Activated naive CD4-positive, alpha-beta T cell treated with anti-CD3 and anti-CD28 coated beads, Interleukin-2, amount 50 U/mL, for 24 hours (primary cell): ENCODE measurements around the gene RGS7.

ENCODE experiments used
- H3K27ac Mint-ChIP-seq: one replicate; pipeline ENCODE4 v1.8.0; 2021; ENCODE audit warnings: mild to moderate bottlenecking, mixed read lengths
- H3K27me3 Mint-ChIP-seq: one replicate; pipeline ENCODE4 v1.8.0; 2021; ENCODE audit warnings: mixed read lengths
- H3K36me3 Mint-ChIP-seq: one replicate; pipeline ENCODE4 v1.8.0; 2021; ENCODE audit warnings: mixed read lengths
- H3K4me1 Mint-ChIP-seq: one replicate; pipeline ENCODE4 v1.8.0; 2021; ENCODE audit warnings: mixed read lengths
- H3K4me3 Mint-ChIP-seq: one replicate; pipeline ENCODE4 v1.8.0; 2021; ENCODE audit warnings: mild to moderate bottlenecking, mixed read lengths
- H3K9me3 Mint-ChIP-seq: one replicate; pipeline ENCODE4 v1.8.0; 2021; ENCODE audit warnings: mixed read lengths

The RGS7 gene

DNA sequence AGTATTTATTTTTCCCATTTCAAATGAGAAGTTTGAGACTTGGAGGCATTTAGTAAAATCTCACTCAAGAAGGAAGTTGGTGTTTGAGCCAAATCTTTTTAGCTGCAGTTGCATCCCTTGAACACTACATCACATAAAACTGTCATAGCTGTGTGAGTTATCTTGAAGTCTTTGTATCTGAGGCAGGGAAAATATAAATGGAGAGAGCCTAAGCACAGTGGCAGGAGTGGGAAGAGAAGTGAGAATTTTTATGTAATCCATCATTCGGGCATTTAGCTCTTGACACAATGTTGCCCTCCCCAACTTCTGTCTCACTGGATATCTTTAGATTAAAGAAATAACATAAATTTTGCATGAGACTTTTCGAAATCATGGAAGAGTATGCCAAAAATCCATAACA lies 509.7 kb downstream of the RGS7 start:
- Mint-ChIP-seq H3K9me3 (peaks cover 7% of the 10 kb centered on the region), H3K27me3 (no peaks in the 10 kb centered on the region), H3K27ac (no peak overlapping the region), H3K36me3 (no peaks in the 10 kb centered on the region), H3K4me1 (no peaks in the 10 kb centered on the region), H3K4me3 (no peak overlapping the region)

DNA sequence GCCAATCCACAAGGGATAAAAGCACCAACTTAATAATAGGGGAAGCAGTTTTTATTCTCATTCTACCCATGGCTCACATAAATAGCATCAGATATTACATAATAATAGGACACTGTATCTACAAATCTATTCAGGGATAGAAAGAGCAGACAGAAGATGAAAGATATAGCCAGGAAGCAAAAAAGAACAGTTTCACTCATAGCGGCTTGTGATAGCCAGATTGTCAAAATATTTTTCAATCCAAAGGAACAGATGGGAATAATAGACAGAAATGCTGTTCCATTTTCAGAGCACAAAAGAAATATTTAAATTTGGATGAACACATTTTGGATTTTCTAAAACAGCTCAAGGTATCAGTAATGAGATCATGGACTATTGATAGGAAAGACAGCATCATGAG lies 512.5 kb downstream of the RGS7 start:
- Mint-ChIP-seq H3K4me3 (no peak overlapping the region), H3K27ac (no peak overlapping the region), H3K36me3 (no peaks in the 10 kb centered on the region), H3K27me3 (no peaks in the 10 kb centered on the region), H3K9me3 (no peaks in the 10 kb centered on the region), H3K4me1 (no peaks in the 10 kb centered on the region)

DNA sequence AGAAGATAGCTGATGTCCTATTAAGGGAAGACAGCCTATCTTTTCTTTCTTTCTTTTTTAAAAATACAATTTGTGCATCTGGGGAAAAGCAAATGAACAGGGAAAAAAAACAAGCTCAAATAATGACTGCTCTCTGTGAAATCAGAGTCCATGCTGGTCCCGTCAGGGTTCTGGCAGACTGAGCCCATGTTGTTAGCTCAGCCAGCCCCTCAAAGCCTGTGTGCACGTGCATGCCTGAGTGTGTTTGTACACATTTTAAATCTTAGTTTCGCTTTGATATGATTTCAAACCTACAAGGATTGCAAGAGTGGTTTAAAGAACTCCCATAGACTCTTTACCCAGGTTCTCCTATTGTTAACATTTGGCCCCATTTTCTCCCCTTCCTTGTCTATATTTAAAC lies 513.2 kb downstream of the RGS7 start:
- H3K27me3 Mint-ChIP-seq, result no peaks in the 10 kb centered on the region
- no peak overlapping the region for H3K27ac Mint-ChIP-seq
- no peaks in the 10 kb centered on the region for H3K4me1 Mint-ChIP-seq

DNA sequence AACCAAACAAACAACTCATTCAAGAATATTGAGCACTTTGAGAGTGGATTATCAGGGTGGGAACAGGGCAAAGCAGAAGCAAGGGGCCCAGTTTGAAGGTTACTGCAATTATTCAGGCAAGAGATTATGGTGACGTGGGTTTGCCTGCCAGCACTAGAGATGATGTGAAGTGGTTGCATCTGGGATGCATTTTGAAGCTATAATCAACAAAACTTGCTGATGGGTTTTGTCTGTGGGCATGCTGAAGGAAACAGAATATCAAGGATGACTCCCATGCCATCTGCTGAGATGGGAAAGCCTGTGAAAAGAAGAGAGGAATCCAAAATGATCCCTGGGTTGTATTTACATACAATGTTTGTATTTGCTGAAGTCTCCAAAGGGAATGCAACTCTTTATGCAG lies 520.7 kb downstream of the RGS7 start:
- H3K4me3 Mint-ChIP-seq, result no peak overlapping the region
- no peaks in the 10 kb centered on the region for H3K4me1 Mint-ChIP-seq
- no peaks in the 10 kb centered on the region for H3K9me3 Mint-ChIP-seq
- H3K36me3 Mint-ChIP-seq, result no peaks in the 10 kb centered on the region
- H3K27me3 Mint-ChIP-seq, result no peaks in the 10 kb centered on the region
- no peak overlapping the region for H3K27ac Mint-ChIP-seq

More for the DNA sequence above, 513.2 kb downstream of the RGS7 start:
- H3K9me3 Mint-ChIP-seq, result no peaks in the 10 kb centered on the region
- H3K36me3 Mint-ChIP-seq, result no peaks in the 10 kb centered on the region
- H3K4me3 Mint-ChIP-seq, result no peak overlapping the region

DNA sequence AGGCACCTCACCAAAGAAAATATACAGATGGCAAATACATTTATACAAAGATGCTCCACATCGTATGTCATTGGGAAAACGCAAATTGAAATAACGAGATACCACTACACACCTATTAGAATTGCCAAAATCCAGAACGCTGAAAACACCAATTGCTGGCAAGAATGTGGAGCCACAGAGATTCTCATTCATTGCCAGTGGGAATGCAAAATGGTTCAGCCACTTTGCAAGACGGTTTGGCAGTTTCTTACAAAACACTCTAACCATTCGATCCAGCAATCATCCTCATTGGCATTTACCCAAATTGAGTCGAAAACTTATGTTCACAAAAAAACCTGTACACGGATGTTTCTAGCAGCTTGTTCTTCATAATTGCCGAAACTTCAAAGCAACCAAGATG lies 521.7 kb downstream of the RGS7 start:
- Mint-ChIP-seq H3K27ac (no peak overlapping the region), H3K4me3 (no peak overlapping the region), H3K27me3 (no peaks in the 10 kb centered on the region), H3K9me3 (no peaks in the 10 kb centered on the region), H3K36me3 (no peaks in the 10 kb centered on the region), H3K4me1 (no peaks in the 10 kb centered on the region)

DNA sequence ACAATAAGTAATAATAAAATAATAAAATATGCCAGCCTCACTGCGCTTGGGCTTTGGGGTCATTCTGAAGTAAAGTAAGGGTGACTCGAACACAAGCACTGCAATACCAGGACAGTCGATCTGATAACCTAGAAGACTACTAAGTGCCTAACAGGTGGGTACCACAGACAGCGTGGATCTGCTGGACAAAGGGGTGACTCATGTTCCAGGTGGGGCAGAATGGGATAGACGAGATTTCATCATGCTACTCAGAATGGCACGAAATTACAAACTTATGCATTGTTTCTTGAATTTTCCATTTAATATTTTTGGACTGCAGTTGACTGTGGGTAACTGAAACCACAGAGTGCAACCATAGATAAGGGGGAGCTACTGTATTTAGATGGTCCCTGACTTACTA lies 523.9 kb downstream of the RGS7 start:
- H3K4me3 Mint-ChIP-seq, result no peak overlapping the region
- H3K4me1 Mint-ChIP-seq, result no peaks in the 10 kb centered on the region
- H3K27me3 Mint-ChIP-seq, result no peaks in the 10 kb centered on the region
- no peak overlapping the region for H3K27ac Mint-ChIP-seq
- no peaks in the 10 kb centered on the region for H3K36me3 Mint-ChIP-seq
- H3K9me3 Mint-ChIP-seq, result no peaks in the 10 kb centered on the region

DNA sequence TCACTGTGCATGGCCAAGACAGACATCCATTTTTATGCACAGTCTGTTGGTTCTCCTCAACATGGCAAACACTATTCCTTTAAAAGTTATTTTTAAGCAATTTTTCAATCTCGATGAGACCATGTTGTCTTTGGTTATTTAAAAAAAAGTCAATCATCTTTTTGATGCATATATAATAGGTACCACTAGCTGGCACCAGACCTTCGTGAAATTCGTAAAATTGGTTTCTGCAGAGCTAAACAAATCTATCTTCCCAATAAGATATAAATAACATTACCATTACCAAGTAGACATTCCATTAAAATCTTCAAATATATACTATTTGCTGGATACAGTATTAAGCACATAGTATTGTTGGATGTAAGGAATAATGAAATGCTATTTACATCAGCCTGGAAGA lies 525.1 kb downstream of the RGS7 start:
- Mint-ChIP-seq H3K27ac (no peak overlapping the region), H3K4me3 (no peak overlapping the region), H3K36me3 (no peaks in the 10 kb centered on the region), H3K27me3 (no peaks in the 10 kb centered on the region), H3K9me3 (no peaks in the 10 kb centered on the region), H3K4me1 (no peaks in the 10 kb centered on the region)

DNA sequence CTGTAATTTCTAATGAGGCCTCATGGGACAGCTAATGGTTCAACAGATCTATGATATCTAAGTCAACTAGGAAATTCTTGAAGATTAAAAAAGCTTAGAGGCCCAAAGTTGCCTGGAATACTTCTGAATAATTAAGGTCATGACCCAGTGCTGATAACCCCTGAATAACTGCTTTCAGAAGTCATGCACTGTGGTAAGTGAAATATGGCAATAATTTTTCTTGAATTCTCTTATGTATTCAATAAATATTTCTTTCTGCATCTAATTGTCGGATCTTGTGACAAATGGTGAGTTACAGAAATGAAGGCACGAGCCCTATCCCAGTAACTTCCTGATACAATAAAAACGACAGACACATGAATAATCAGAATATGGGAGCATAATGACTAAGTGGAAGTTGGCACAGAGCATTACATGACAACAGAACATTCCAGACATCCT lies 525.8 kb downstream of the RGS7 start:
- Mint-ChIP-seq H3K36me3 (no peaks in the 10 kb centered on the region), H3K4me1 (no peaks in the 10 kb centered on the region), H3K9me3 (no peaks in the 10 kb centered on the region), H3K27me3 (no peaks in the 10 kb centered on the region), H3K27ac (no peak overlapping the region), H3K4me3 (no peak overlapping the region)

DNA sequence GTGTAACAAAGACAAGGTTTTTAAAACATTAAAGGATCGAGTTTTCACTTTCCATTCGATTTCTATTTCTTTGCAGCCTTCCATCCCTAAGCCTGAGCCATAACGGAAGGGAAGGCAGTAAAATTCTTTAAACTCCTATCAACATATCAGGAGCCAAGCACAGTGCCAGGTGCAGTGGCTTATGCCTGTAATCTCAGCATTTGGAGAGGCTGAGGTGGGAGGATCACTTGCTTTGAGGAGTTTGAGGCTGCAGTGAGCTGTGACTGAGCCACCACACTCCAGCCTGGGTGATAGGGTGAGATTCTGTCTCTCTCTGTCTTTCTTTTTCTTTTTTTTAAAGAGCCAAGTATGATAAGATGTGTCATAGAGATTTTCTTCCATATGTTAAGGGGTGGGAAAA lies 527.5 kb downstream of the RGS7 start:
- Mint-ChIP-seq H3K27ac (no peak overlapping the region), H3K9me3 (no peaks in the 10 kb centered on the region), H3K4me3 (no peak overlapping the region), H3K36me3 (no peaks in the 10 kb centered on the region), H3K4me1 (no peaks in the 10 kb centered on the region), H3K27me3 (no peaks in the 10 kb centered on the region)

DNA sequence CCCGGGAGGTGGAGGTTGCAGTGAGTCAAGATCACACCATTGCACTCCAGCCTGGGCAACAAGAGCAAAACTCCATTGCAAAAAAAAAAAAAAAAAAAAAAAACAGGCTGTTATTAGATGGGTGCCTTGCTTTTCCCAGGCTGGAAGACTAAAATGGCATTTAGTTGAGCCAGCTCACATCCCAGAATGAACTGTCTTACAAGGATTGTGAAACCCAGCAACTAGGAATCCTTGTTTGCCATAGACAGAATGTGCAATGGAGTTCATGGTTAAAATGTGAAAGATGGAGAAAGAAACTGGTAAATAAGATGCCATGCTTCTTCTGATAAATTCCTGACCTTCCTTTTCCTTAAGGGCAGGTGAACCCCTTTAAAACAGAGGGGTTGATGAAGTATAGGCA lies 529.2 kb downstream of the RGS7 start:
- no peak overlapping the region for H3K27ac Mint-ChIP-seq
- no peak overlapping the region for H3K4me3 Mint-ChIP-seq
- no peaks in the 10 kb centered on the region for H3K4me1 Mint-ChIP-seq
- peaks cover 2% of the 10 kb centered on the region for H3K27me3 Mint-ChIP-seq
- no peaks in the 10 kb centered on the region for H3K9me3 Mint-ChIP-seq
- no peaks in the 10 kb centered on the region for H3K36me3 Mint-ChIP-seq

DNA sequence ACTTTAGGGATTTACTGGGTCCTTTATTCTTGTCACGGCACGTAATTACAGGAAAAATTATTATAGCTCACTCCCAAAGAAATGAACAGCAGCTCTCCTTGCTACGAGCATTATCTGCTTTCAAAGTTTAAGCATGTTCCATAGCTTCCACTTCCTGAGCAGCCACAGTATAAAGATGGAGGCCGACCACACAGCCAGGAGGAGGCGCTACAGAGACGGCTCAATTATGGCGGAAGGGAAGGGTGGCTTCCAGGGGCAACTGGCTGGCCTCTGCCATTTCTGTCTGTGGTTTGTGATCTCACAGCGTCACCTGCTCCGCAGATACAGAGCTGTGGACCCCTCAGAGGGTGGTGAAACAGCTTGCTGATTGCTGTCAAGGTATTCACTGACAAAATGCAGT lies 532.8 kb downstream of the RGS7 start:
- Mint-ChIP-seq H3K27me3 (peaks cover 2% of the 10 kb centered on the region), H3K36me3 (no peaks in the 10 kb centered on the region), H3K4me1 (no peaks in the 10 kb centered on the region), H3K4me3 (no peak overlapping the region), H3K27ac (no peak overlapping the region), H3K9me3 (no peaks in the 10 kb centered on the region)

DNA sequence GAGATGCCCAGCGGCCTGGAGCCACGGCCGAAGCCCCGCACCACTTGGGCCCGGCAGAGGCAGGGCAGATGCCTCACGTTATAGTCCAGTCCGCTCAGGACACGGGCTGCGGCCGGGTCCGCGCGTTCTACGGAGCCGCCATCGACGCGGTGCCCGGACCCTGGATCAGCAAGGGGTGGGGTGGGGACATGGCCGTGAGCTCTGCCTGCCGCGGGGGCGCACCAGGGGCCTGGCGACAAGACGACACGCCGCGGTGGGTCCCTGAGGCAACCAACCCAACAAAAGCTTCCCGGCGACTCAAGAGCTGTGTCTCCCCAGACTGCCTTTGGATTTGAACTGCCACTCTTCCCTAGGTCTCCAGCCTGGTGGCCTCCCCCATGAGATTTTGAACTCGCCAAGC lies 533.6 kb downstream of the RGS7 start:
- H3K27ac Mint-ChIP-seq, result no peak overlapping the region
- no peaks in the 10 kb centered on the region for H3K9me3 Mint-ChIP-seq
- no peaks in the 10 kb centered on the region for H3K4me1 Mint-ChIP-seq
- H3K4me3 Mint-ChIP-seq, result no peak overlapping the region
- peaks cover 2% of the 10 kb centered on the region for H3K27me3 Mint-ChIP-seq
- no peaks in the 10 kb centered on the region for H3K36me3 Mint-ChIP-seq

DNA sequence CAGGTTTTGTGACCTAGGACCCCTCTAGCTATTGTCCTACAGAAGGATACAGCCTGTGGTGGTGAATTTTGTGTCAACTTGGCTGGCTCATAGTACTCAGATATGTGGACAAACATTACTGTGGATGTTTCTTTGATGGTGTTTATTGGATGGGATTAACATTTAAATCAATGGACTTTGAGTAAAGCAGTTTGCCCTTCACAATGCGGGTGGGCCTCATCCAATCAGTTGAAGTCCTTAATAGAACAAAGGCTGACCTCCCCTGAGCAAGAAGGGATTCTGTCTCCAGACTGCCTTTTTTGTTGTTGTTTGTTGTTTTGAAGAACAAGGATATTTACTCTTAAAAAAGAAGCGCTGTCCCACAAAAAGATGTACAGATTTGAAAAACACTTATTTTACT lies 535.1 kb downstream of the RGS7 start:
- H3K4me3 Mint-ChIP-seq, result no peak overlapping the region
- no peaks in the 10 kb centered on the region for H3K9me3 Mint-ChIP-seq
- no peaks in the 10 kb centered on the region for H3K36me3 Mint-ChIP-seq
- peaks cover 2% of the 10 kb centered on the region for H3K27me3 Mint-ChIP-seq
- no peaks in the 10 kb centered on the region for H3K4me1 Mint-ChIP-seq
- no peak overlapping the region for H3K27ac Mint-ChIP-seq

DNA sequence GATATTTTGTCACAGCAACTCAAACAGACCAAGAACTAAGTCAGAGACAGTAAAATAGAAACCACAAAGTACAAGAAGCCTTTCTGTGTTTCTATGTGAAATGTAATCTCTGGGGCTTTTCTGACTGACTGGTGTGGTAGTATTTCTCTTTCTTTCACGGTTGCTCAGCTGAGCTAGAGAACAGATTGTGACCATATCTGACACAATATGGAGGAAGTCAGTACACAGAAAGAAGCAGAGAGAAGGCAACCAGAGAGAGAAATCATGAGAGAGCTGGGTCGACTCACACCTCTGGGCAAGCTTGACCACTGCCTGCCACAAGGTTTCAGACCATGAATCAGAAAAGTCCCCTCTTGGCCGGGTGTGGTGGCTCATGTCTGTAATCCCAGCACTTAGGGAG lies 536.2 kb downstream of the RGS7 start:
- H3K27ac Mint-ChIP-seq, result no peak overlapping the region
- H3K27me3 Mint-ChIP-seq, result peaks cover 2% of the 10 kb centered on the region
- no peaks in the 10 kb centered on the region for H3K4me1 Mint-ChIP-seq
- H3K9me3 Mint-ChIP-seq, result no peaks in the 10 kb centered on the region
- no peak overlapping the region for H3K4me3 Mint-ChIP-seq
- H3K36me3 Mint-ChIP-seq, result no peaks in the 10 kb centered on the region

DNA sequence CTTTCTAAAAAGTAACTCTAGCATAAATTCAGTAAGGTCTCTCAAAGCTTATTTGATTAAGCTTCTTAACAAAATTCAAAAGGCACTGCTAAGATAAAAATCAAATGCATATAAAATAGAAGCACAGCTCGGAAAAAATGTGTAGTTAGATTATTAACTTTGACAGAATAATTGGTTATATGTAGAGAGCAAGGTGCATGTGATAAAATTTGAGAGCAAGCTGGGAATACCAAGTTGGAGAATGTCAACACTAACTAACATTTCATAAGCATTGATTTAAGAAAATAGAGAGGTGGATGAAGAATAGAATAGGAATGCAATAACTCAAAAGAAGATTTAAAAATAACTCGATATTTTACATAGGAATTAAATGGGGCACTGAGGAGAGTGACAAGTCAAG lies 540.5 kb downstream of the RGS7 start:
- Mint-ChIP-seq H3K36me3 (no peaks in the 10 kb centered on the region), H3K27ac (no peak overlapping the region)

DNA sequence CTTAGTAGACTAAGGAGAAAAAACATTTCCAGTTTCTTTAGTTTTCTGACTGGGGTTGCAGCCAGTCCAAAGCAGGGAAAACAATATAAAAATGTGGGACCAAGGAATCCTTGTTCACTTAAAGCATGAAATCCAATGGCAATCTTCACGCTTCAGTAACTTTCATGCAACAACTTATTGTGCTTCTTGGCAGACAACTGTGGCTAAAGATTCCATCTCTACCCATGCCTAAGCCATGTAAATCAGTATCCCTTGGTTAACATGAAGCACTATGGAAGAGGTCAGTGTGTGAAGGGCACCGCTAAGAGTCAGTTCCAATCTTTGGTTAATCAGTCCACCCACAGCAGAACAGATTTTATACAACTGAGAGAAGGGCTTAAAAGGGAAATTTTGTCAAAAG lies 543.3 kb downstream of the RGS7 start:
- H3K36me3 Mint-ChIP-seq, result no peaks in the 10 kb centered on the region
- H3K4me1 Mint-ChIP-seq, result no peaks in the 10 kb centered on the region
- H3K27ac Mint-ChIP-seq, result no peak overlapping the region
- no peaks in the 10 kb centered on the region for H3K27me3 Mint-ChIP-seq
- no peak overlapping the region for H3K4me3 Mint-ChIP-seq
- H3K9me3 Mint-ChIP-seq, result no peaks in the 10 kb centered on the region

More for the DNA sequence above, 540.5 kb downstream of the RGS7 start:
- Mint-ChIP-seq H3K27me3 (no peaks in the 10 kb centered on the region), H3K4me3 (no peak overlapping the region), H3K9me3 (no peaks in the 10 kb centered on the region), H3K4me1 (no peaks in the 10 kb centered on the region)

DNA sequence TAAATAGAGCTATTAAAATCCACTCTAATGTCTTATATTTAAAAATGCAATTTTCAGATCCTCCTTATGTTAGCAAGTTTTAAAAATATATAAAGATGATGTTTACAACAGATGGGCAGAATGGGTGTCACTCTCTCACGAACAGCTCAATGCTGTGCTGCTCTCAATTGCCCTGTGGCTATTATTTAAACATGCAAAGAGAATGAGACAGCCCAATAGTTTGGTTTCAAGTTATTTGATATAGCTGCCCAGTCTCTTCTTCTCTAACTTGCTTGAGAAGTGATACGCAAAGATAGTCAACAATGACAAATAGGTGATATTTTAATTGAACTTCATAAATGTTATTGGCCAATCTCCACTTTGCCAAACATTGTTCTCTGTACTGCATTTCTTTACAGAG lies 545.7 kb downstream of the RGS7 start:
- no peak overlapping the region for H3K4me3 Mint-ChIP-seq
- H3K9me3 Mint-ChIP-seq, result no peaks in the 10 kb centered on the region
- no peaks in the 10 kb centered on the region for H3K4me1 Mint-ChIP-seq
- H3K36me3 Mint-ChIP-seq, result no peaks in the 10 kb centered on the region
- H3K27me3 Mint-ChIP-seq, result no peaks in the 10 kb centered on the region
- no peak overlapping the region for H3K27ac Mint-ChIP-seq

DNA sequence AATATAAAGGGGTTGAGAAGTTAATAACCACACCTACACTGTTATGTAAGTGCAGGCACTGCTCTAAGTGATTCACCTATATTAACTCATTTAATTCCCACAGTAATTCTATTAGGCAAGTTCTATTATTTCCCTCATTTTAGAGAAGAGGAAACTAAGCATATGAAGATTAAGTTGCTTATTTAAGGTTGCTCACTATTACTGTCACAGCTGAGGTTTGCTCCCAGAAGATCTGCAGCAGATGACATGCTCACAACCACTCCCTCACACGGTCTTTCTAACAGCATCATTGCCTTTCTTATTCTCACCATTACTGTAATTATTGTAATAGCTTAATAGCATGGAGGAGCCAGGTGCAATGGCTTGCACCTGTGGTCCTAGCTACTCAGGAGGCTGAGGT lies 548.6 kb downstream of the RGS7 start:
- Mint-ChIP-seq H3K4me1 (no peaks in the 10 kb centered on the region), H3K36me3 (no peaks in the 10 kb centered on the region), H3K27ac (no peak overlapping the region), H3K27me3 (no peaks in the 10 kb centered on the region), H3K4me3 (no peak overlapping the region), H3K9me3 (no peaks in the 10 kb centered on the region)
